CD14-positive monocyte (primary cell): ENCODE data around the gene IP6K2. TPM values are rescaled to one million over a fixed set of nuclear protein-coding genes. Genes with fewer than 3 reads are reported as not detected.
A peak's percentile ranks its signal among the peaks of the same experiment; 100 is the strongest.

Experiments used
- DNase-seq, 3 donors: peaks; one replicate each; pipeline ENCODE4 v3.0.0-alpha.2; 2011 to 2022
- H2AFZ ChIP-seq: 2 replicates; pipeline ENCODE4 v1.6.0; 2012; ENCODE audit warnings: mild to moderate bottlenecking, low read depth, low read length, inconsistent platforms; ENCODE audit not compliant: insufficient read depth, poor library complexity, severe bottlenecking
- H3K27ac ChIP-seq, 2 donors: 1 replicate in 1 of 2; 2 replicates in 1 of 2; pipeline ENCODE4 v1.5.1; 2012 to 2013; ENCODE audit warnings: low read length in 2 of 2, control low read depth in 1 of 2, inconsistent platforms in 1 of 2, low read depth in 1 of 2, mild to moderate bottlenecking in 1 of 2
- H3K27me3 ChIP-seq, 2 donors: one replicate each; pipeline versions ENCODE4 v1.6.0 to v1.6.1; 2011 to 2013; ENCODE audit warnings: low read length in 2 of 2; ENCODE audit not compliant: control insufficient read depth in 2 of 2, insufficient read depth in 2 of 2
- H3K36me3 ChIP-seq, 2 donors: replicated peaks in 1 of 2; 1 replicate in 1 of 2; 2 replicates in 1 of 2; pipeline versions ENCODE4 v1.5.1 to v1.6.1; 2012 to 2013; ENCODE audit warnings: low read length in 2 of 2, control low read depth in 1 of 2, inconsistent platforms in 1 of 2, mild to moderate bottlenecking in 1 of 2; ENCODE audit not compliant: insufficient read depth in 2 of 2, control insufficient read depth in 1 of 2
- H3K4me1 ChIP-seq, 2 donors: 1 replicate in 1 of 2; 2 replicates in 1 of 2; pipeline versions ENCODE4 v1.5.1 to v1.6.1; 2012 to 2013; ENCODE audit warnings: low read length in 2 of 2, control low read depth in 1 of 2, inconsistent platforms in 1 of 2, mild to moderate bottlenecking in 1 of 2, moderate library complexity in 1 of 2; ENCODE audit not compliant: insufficient read depth in 2 of 2, control insufficient read depth in 1 of 2
- H3K4me2 ChIP-seq: replicated peaks from 2 replicates; pipeline ENCODE3; 2012; ENCODE audit warnings: low read length, moderate library complexity, mild to moderate bottlenecking; ENCODE audit not compliant: poor library complexity, severe bottlenecking; ENCODE audit errors: extremely low read depth
- H3K4me3 ChIP-seq, 3 experiments: fragments of 200-600 bp in 1 of 3; sonication (generic) in 1 of 3; replicated peaks in 1 of 3; 1 replicate in 2 of 3; 2 replicates in 1 of 3; pipeline ENCODE4 v1.5.1; 2011 to 2013; ENCODE audit warnings: low read length in 3 of 3, mild to moderate bottlenecking in 3 of 3, control low read depth in 2 of 3, low read depth in 2 of 3, inconsistent platforms in 1 of 3, moderate library complexity in 1 of 3
- H3K79me2 ChIP-seq: 2 replicates; pipeline ENCODE4 v1.6.0; 2012; ENCODE audit warnings: mild to moderate bottlenecking, control low read depth, inconsistent platforms, low read length, moderate library complexity; ENCODE audit not compliant: insufficient read depth
- H3K9ac ChIP-seq: 2 replicates; pipeline ENCODE4 v1.6.0; 2017; ENCODE audit warnings: low read length, mild to moderate bottlenecking; ENCODE audit not compliant: insufficient read depth, poor library complexity, severe bottlenecking
- H3K9me3 ChIP-seq, 2 donors: replicated peaks in 1 of 2; 1 replicate in 1 of 2; 2 replicates in 1 of 2; pipeline versions ENCODE4 v1.5.1 to v1.6.1; 2012 to 2013; ENCODE audit warnings: low read length in 2 of 2, control low read depth in 1 of 2; ENCODE audit not compliant: control insufficient read depth in 1 of 2, insufficient read depth in 1 of 2
- H4K20me1 ChIP-seq: 2 replicates; pipeline ENCODE4 v1.6.0; 2012; ENCODE audit warnings: mild to moderate bottlenecking, low read length, control low read depth, moderate library complexity; ENCODE audit not compliant: insufficient read depth
- H3K27ac Mint-ChIP-seq, 7 donors: one replicate each; pipeline ENCODE4 v1.8.0; 2020; ENCODE audit warnings: mild to moderate bottlenecking in 7 of 7, mixed read lengths in 7 of 7, moderate library complexity in 6 of 7, inconsistent platforms in 2 of 7
- H3K27me3 Mint-ChIP-seq, 3 donors: one replicate each; pipeline ENCODE4 v1.8.0; 2021 to 2022; ENCODE audit warnings: low read depth in 3 of 3, mild to moderate bottlenecking in 3 of 3, mixed read lengths in 3 of 3, moderate library complexity in 3 of 3, inconsistent platforms in 1 of 3
- H3K36me3 Mint-ChIP-seq, 2 donors: one replicate each; pipeline ENCODE4 v1.8.0; 2020; ENCODE audit warnings: mixed read lengths in 2 of 2, inconsistent platforms in 1 of 2, mild to moderate bottlenecking in 1 of 2
- H3K4me1 Mint-ChIP-seq: one replicate; pipeline ENCODE4 v1.8.0; 2020; ENCODE audit warnings: mild to moderate bottlenecking, mixed read lengths
- H3K4me3 Mint-ChIP-seq, 2 donors: one replicate each; pipeline ENCODE4 v1.8.0; 2020; ENCODE audit warnings: mild to moderate bottlenecking in 2 of 2, mixed read lengths in 2 of 2, moderate library complexity in 1 of 2
- H3K9me3 Mint-ChIP-seq, 7 donors: one replicate each; pipeline ENCODE4 v1.8.0; 2020 to 2022; ENCODE audit warnings: mixed read lengths in 7 of 7, mild to moderate bottlenecking in 6 of 7, moderate library complexity in 6 of 7, inconsistent platforms in 2 of 7
- CTCF ChIP-seq: fragments of 200-600 bp; IDR thresholded peaks from one replicate; pipeline ENCODE4 v1.8.0; 2022; ENCODE audit warnings: antibody characterized with exemption, mild to moderate bottlenecking
- WGBS: methylation state at CpG from one replicate; pipeline ENCODE4 v1.1.5; 2013; ENCODE audit warnings: missing lambda C conversion rate; ENCODE audit not compliant: insufficient coverage; 5-methylcytosine and 5-hydroxymethylcytosine counted together
- intact Hi-C, 2 donors: fragments of 100-400 bp; cut with micrococcal nuclease; formaldehyde crosslinking; loops; one replicate each; pipeline versions ENCODE4 v1.15.0 to v1.15.1; 2023
- polyA plus RNA-seq, 3 donors: library from polyadenylated mRNA; depleted of rRNA in 1 of 3; unstranded in 2 of 3; stranded (reverse) in 1 of 3; fragments of 300-500 nt in 2 of 3; fragments of >200 nt in 1 of 3; fragmentation: Illumina TruSeq in 2 of 3; gene quantifications; 1 replicate in 2 of 3; 2 replicates in 1 of 3; pipeline ENCODE4 v1.2.3, GENCODE V29; 2012 to 2021

Gene IP6K2
- polyA plus RNA-seq, 3 donors: 16.5 to 53.8 (median 18.7) TPM

- H3K36me3 Mint-ChIP-seq: peaks cover 5 to 6% of the 10 kb centered on the region in 2 donors
- TF ChIP-seq CTCF: no peak
- peaks cover 39 to 68% (median 50%) of the 10 kb centered on the region in 3 donors for H3K27me3 Mint-ChIP-seq
- Histone ChIP-seq H3K9me3 (peaks cover 9 to 17% of the 10 kb centered on the region in 2 donors), H3K27ac (no peak overlapping the region), H3K4me1 (peaks cover 31 to 49% of the 10 kb centered on the region in 2 donors), H4K20me1 (peaks cover 4% of the 10 kb centered on the region), H3K27me3 (peaks cover 11 to 50% of the 10 kb centered on the region in 2 donors), H3K79me2 (no peaks in the 10 kb centered on the region), H3K36me3 (no peaks in the 10 kb centered on the region), H3K4me3 (peak overlapping the region in 1 of 3 experiments; percentile 52), H3K9ac (no peak overlapping the region), H3K4me2 (peak overlapping the region; percentile 57), H2AFZ (no peak overlapping the region)
- H3K27ac Mint-ChIP-seq: no peak overlapping the region
- DNase-seq: no peak
- intact Hi-C loops: no loop called here
- 66% methylated on average over 61 of the region's 61 CpGs for WGBS
- H3K4me3 Mint-ChIP-seq: peak overlapping the region in 1 of 2 donors; percentile 83
- peaks cover 8 to 25% (median 20%) of the 10 kb centered on the region in 7 donors for H3K9me3 Mint-ChIP-seq
- H3K4me1 Mint-ChIP-seq: peaks cover 27% of the 10 kb centered on the region
Observed at GRCh38 chr3:48660800-48661400, 56.1 kb downstream of the IP6K2 start.

DNA sequence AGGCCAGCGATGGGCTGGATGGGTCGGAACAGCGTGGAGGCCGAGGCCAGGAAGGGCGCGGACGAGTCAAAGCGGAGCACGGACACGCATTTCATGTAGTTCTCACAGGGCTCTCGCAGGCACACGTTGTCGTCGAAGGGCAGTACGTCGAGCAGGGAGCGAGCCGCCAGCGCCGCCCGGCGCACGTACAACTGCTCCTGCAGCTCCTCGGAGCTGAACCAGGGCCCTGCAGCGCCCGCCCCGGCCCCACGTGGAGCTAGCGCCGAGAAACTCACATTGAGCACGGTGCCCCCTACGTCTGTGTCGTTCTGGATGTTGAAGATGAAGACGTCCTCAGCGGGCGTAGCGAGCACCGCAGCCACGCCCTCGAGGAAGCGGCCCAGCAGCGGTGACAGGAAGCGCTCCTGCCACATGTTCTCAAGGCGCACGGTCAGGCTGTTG is 60.2 kb downstream of the IP6K2 start:
- Histone ChIP-seq H3K36me3 (no peaks in the 10 kb centered on the region), H2AFZ (peak overlapping the region; percentile 78), H3K4me2 (peak overlapping the region; percentile 75), H3K4me3 (peak overlapping the region; percentile 34 to 77 (median 47)), H3K9me3 (peaks cover 9 to 14% of the 10 kb centered on the region in 2 donors), H3K4me1 (peaks cover 23 to 34% of the 10 kb centered on the region in 2 donors), H3K9ac (peak overlapping the region; percentile 63), H3K79me2 (no peaks in the 10 kb centered on the region), H4K20me1 (peaks cover 2% of the 10 kb centered on the region), H3K27ac (no peak overlapping the region), H3K27me3 (peaks cover 4 to 37% of the 10 kb centered on the region in 2 donors)
- WGBS: 48% methylated on average over 45 of the region's 45 CpGs
- no peak overlapping the region for H3K27ac Mint-ChIP-seq
- H3K4me1 Mint-ChIP-seq: peaks cover 18% of the 10 kb centered on the region
- TF ChIP-seq CTCF: no peak
- H3K36me3 Mint-ChIP-seq: no peaks in the 10 kb centered on the region
- no peak for DNase-seq
- intact Hi-C loops: no loop called here
- peak overlapping the region; percentile 72 to 73 for H3K4me3 Mint-ChIP-seq
- peaks cover 2 to 13% (median 8%) of the 10 kb centered on the region in 7 donors for H3K9me3 Mint-ChIP-seq
- H3K27me3 Mint-ChIP-seq: peaks cover 27 to 51% (median 29%) of the 10 kb centered on the region in 3 donors
